Transverse colon (tissue), 4 donors: ENCODE measurements around the gene NUSAP1. TPM values are rescaled to one million over a fixed set of nuclear protein-coding genes. Genes with fewer than 3 reads are reported as not detected.
"Not testable (repeated sequence)": the region's sequence is repeated elsewhere in the genome, so short reads cannot be mapped to it uniquely, and the experiment has no call there.

Experiments
- DNase-seq: peaks from one replicate; pipeline ENCODE4 v3.0.0-alpha.2; 2019
- H3K27ac ChIP-seq, 4 donors: fragments of 200-600 bp; sonication (generic); 2 replicates each; pipeline ENCODE4 v1.5.1; 2016 to 2018; ENCODE audit warnings: inconsistent platforms in 4 of 4
- H3K27me3 ChIP-seq: fragments of 200-600 bp; sonication (generic); 2 replicates; pipeline ENCODE4 v1.5.1; 2017; ENCODE audit warnings: inconsistent platforms
- H3K36me3 ChIP-seq, 4 donors: fragments of 200-600 bp; sonication (generic); 2 replicates each; pipeline ENCODE4 v1.5.1; 2017 to 2019; ENCODE audit warnings: inconsistent platforms in 4 of 4
- H3K4me1 ChIP-seq, 4 donors: fragments of 200-600 bp; sonication (generic); 2 replicates each; pipeline ENCODE4 v1.5.1; 2017 to 2020; ENCODE audit warnings: inconsistent platforms in 4 of 4
- H3K4me3 ChIP-seq, 4 donors: fragments of 200-600 bp; sonication (generic); 1 replicate in 1 of 4; 2 replicates in 3 of 4; pipeline versions ENCODE4 v1.5.1 to v1.6.1; 2017 to 2019; ENCODE audit warnings: inconsistent platforms in 4 of 4
- H3K9me3 ChIP-seq, 2 donors: fragments of 200-600 bp; sonication (generic); 2 replicates each; pipeline ENCODE4 v1.5.1; 2017 to 2019; ENCODE audit warnings: inconsistent platforms in 2 of 2
- CTCF ChIP-seq, 5 experiments: fragments of 200-600 bp in 3 of 5; fragments of 450-650 bp in 2 of 5; sonication (generic) in 3 of 5; IDR thresholded peaks; 1 replicate in 2 of 5; 2 replicates in 3 of 5; pipeline ENCODE4 v1.5.1; 2016 to 2017; ENCODE audit warnings: antibody characterized with exemption in 5 of 5, inconsistent platforms in 3 of 5, mild to moderate bottlenecking in 2 of 5, moderate library complexity in 1 of 5
- EP300 ChIP-seq: sonication (generic); formaldehyde crosslinking; IDR thresholded peaks from one replicate; pipeline ENCODE4 v1.6.1; 2017; ENCODE audit warnings: antibody characterized with exemption, low read depth
- POLR2A ChIP-seq: fragments of 450-650 bp; IDR thresholded peaks from one replicate; pipeline ENCODE4 v1.6.1; 2016; ENCODE audit warnings: antibody characterized with exemption, mild to moderate bottlenecking, moderate library complexity
- POLR2AphosphoS5 ChIP-seq, 3 donors: sonication (generic); formaldehyde crosslinking; IDR thresholded peaks; one replicate each; pipeline ENCODE4 v1.6.1; 2016; ENCODE audit warnings: antibody characterized with exemption in 3 of 3
- WGBS, 2 donors: methylation state at CpG; one replicate each; pipeline ENCODE4 v1.1.5; 2018; ENCODE audit warnings: low coverage in 1 of 2; 5-methylcytosine and 5-hydroxymethylcytosine counted together
- in situ Hi-C, 4 donors: fragments of 200-750 bp; cut with MboI; loops; one replicate each; pipeline versions ENCODE4 v1.15.0 to v1.15.1; 2017; ENCODE audit warnings: low sequenced_read_pairs in 3 of 4, low pct_ligation_motif_present in 1 of 4, low pct_unique_long_range_greater_than_20kb in 1 of 4
- intact Hi-C: fragments of 100-400 bp; cut with DNase I; formaldehyde crosslinking; loops from one replicate; pipeline ENCODE4 v1.15.1; 2023; ENCODE audit warnings: low total_unique reads
- total RNA-seq, 4 donors: library from RNA; depleted of rRNA; stranded (reverse); fragments of >200 nt; gene quantifications; one replicate each; pipeline ENCODE4 v1.1.0, GENCODE V29; 2016

The NUSAP1 gene
- total RNA-seq, 4 donors from 2014 or later, result 5.0 to 8.9 (median 7.5) TPM

- in situ Hi-C loops, result loop anchor here in 1 of 4 donors (25.0 kb wide), 1 partner anchor 112 kb away; the partner anchor contains the start of gene RPAP1
Observed at GRCh38 chr15:41424809-41425208, 92.1 kb downstream of the NUSAP1 start.

GRCh38 chr15:41425907-41426306 lies 93.2 kb downstream of the NUSAP1 start:
- H3K9me3 ChIP-seq, H3K4me3 ChIP-seq, H3K27me3 ChIP-seq, H3K36me3 ChIP-seq, DNase-seq, H3K27ac ChIP-seq, intact Hi-C loops: not testable (repeated sequence)
- in situ Hi-C loops, result loop anchor here in 1 of 4 donors (25.0 kb wide), 1 partner anchor 111 kb away; the partner anchor contains the start of gene RPAP1
- H3K4me1 ChIP-seq, result peaks cover 0 to 15% (median 13%) of the 10 kb centered on the region in 4 donors
- WGBS, 2 donors, result 90 to 98% methylated on average over 3 to 5 of the region's 5 CpGs

More at GRCh38 chr15:41424809-41425208, 92.1 kb downstream of the NUSAP1 start:
- DNase-seq, result no peak
- Histone ChIP-seq H3K27ac (no peak overlapping the region), H3K27me3 (no peaks in the 10 kb centered on the region), H3K36me3 (no peaks in the 10 kb centered on the region), H3K4me1 (peaks cover 0 to 18% (median 13%) of the 10 kb centered on the region in 4 donors), H3K4me3 (no peak overlapping the region), H3K9me3 (no peaks in the 10 kb centered on the region)
- TF ChIP-seq EP300 (no peak), POLR2AphosphoS5 (IDR thresholded peaks at IDR 0.05) (no peak), CTCF (IDR thresholded peaks at IDR 0.05) (no peak), POLR2A (no peak)
- intact Hi-C loops, result loop anchor here (5.0 kb wide), 1 partner anchor 308 kb away; the partner anchor contains the start of gene INO80
- 88 to 95% methylated on average over 9 to 14 of the region's 14 CpGs for WGBS, 2 donors

- peak overlapping the region; percentile 26 to 38 (median 28) for H3K27ac ChIP-seq
- 46 to 53% methylated on average over 7 to 10 of the region's 10 CpGs for WGBS, 2 donors
- no peak for TF ChIP-seq POLR2AphosphoS5 (IDR thresholded peaks at IDR 0.05)
- TF ChIP-seq POLR2A, result no peak
- TF ChIP-seq EP300, result no peak
- no peak for TF ChIP-seq CTCF (IDR thresholded peaks at IDR 0.05)
- H3K4me3 ChIP-seq, result no peak overlapping the region
- H3K9me3 ChIP-seq, result no peaks in the 10 kb centered on the region
- in situ Hi-C loops (loop anchor here in 1 of 4 donors (25.0 kb wide), 1 partner anchor 108 kb away; the partner anchor contains the start of gene RPAP1), intact Hi-C loops (no loop called here)
- H3K27me3 ChIP-seq, result no peaks in the 10 kb centered on the region
- DNase-seq, result peak; percentile 21
- peaks cover 0 to 13% (median 10%) of the 10 kb centered on the region in 4 donors for H3K4me1 ChIP-seq
- no peaks in the 10 kb centered on the region for H3K36me3 ChIP-seq
Observed at GRCh38 chr15:41429003-41429890, 96.6 kb downstream of the NUSAP1 start.

Other genes starting within 250 kb of the NUSAP1 start
- gene INO80, start 216.6 kb upstream of the NUSAP1 start, total RNA-seq, result 10 to 100 TPM; 21.8 to 69.1 (median 29.8) TPM
- gene EXD1, start 102.1 kb upstream of the NUSAP1 start, total RNA-seq, result not detected
- gene CHP1, start 101.6 kb upstream of the NUSAP1 start, total RNA-seq, result 100 to 1,000 TPM; 321 to 818 (median 572) TPM
- 1 to 10 TPM in 2 of 4 donors, not detected in 2; 1.1 to 2.9 TPM for gene OIP5, start 290 bp upstream of the NUSAP1 start, total RNA-seq
- gene NDUFAF1, start 69.6 kb downstream of the NUSAP1 start, total RNA-seq, result 10 to 100 TPM in 1 of 4 donors, 1 to 10 TPM in 3; 4.5 to 13.0 (median 8.4) TPM
- gene RTF1, start 84.2 kb downstream of the NUSAP1 start, total RNA-seq, result 10 to 100 TPM; 10.7 to 23.2 (median 17.6) TPM
- 100 to 1,000 TPM in 3 of 4 donors, 10 to 100 TPM in 1; 57.6 to 161 (median 116) TPM for gene ITPKA, start 161.0 kb downstream of the NUSAP1 start, total RNA-seq
- 10 to 100 TPM in 2 of 4 donors, 1 to 10 TPM in 1, under 1 TPM in 1; 0.40 to 15.0 (median 11.6) TPM for gene LTK, start 180.9 kb downstream of the NUSAP1 start, total RNA-seq
- 10 to 100 TPM; 12.3 to 35.6 (median 19.7) TPM for gene RPAP1, start 211.4 kb downstream of the NUSAP1 start, total RNA-seq
- gene TYRO3, start 226.3 kb downstream of the NUSAP1 start, total RNA-seq, result 1 to 10 TPM in 1 of 4 donors, under 1 TPM in 2, not detected in 1; 0.60 to 1.6 (median 0.82) TPM